Measurements from ENCODE around the gene C22orf15.

Gene C22orf15

GRCh38 chr22:23790819-23791737, 28.3 kb downstream of the C22orf15 start:
- no peak for DNase-seq

- DNase-seq: no peak
Measured at GRCh38 chr22:23791738-23792645, 29.2 kb downstream of the C22orf15 start.

- no peak for DNase-seq
Measured at GRCh38 chr22:23793326-23793725, 30.5 kb downstream of the C22orf15 start.

GRCh38 chr22:23796461-23796860, 33.7 kb downstream of the C22orf15 start:
- no peak for DNase-seq

- no peak for DNase-seq
Measured at GRCh38 chr22:23800297-23801237, 37.8 kb downstream of the C22orf15 start.

GRCh38 chr22:23801238-23801821, 38.5 kb downstream of the C22orf15 start:
- no peak for DNase-seq

GRCh38 chr22:23801886-23802377, 39.1 kb downstream of the C22orf15 start:
- no peak for DNase-seq

- DNase-seq: no peak
Measured at GRCh38 chr22:23803001-23803819, 40.4 kb downstream of the C22orf15 start.

- DNase-seq: no peak
Measured at GRCh38 chr22:23804781-23805291, 42.0 kb downstream of the C22orf15 start.

GRCh38 chr22:23806837-23807236, 44.0 kb downstream of the C22orf15 start:
- no peak for DNase-seq

- DNase-seq: no peak
Measured at GRCh38 chr22:23812378-23812777, 49.6 kb downstream of the C22orf15 start.
